RWPE1 (cell line): ENCODE data around the gene RGMB.

Experiments used
- CTCF ChIA-PET: fragments of 350-600 bp; sonication (Branson Sonifier 250); formaldehyde crosslinking; extraction: SDS; loops from one replicate; lab custom pipeline; 2021; lab: Yijun Ruan, JAX
- POLR2A ChIA-PET: fragments of 400-600 bp; formaldehyde crosslinking; extraction: SDS; loops from one replicate; lab custom pipeline; 2020; ENCODE audit warnings: antibody characterized with exemption; ENCODE audit not compliant: low non-redundant PET; lab: Yijun Ruan, JAX
- DNase-seq: peaks from one replicate; pipeline ENCODE4 v3.0.0; 2012; ENCODE audit warnings: low spot score
- H3K27ac ChIP-seq: fragments of 450-650 bp; 2 replicates; pipeline ENCODE4 v1.5.1; 2017
- CTCF ChIP-seq: fragments of 450-650 bp; conservative IDR thresholded peaks from 2 replicates; pipeline ENCODE4 v1.5.1; 2017; ENCODE audit warnings: low read depth, mild to moderate bottlenecking

Gene RGMB

GRCh38 chr5:98779264-98779877 is 5.9 kb downstream of the RGMB start:
- ChIA-PET CTCF (no interaction called here), POLR2A (no interaction called here)
- no peak for DNase-seq
- peak overlapping the region; percentile 22; the same call in 1 of the 2 replicates for H3K27ac ChIP-seq
- no peak for TF ChIP-seq CTCF

- ChIA-PET POLR2A (no interaction called here), CTCF (interaction anchor here (0.9 to 1.0 kb wide), 2 partner anchors 9 to 12 kb away, joined by 4 to 8 read pairs; no protein-coding TSS in a partner anchor)
- H3K27ac ChIP-seq = no peak overlapping the region
- no peak for DNase-seq
- no peak for TF ChIP-seq CTCF
These were observed 6.9 kb downstream of the RGMB start for GRCh38 chr5:98780390-98780789.

- ChIA-PET POLR2A (no interaction called here), CTCF (no interaction called here)
- TF ChIP-seq CTCF = no peak
- no peak overlapping the region for H3K27ac ChIP-seq
- DNase-seq = no peak
These were observed 8.1 kb downstream of the RGMB start for GRCh38 chr5:98781520-98781919.

GRCh38 chr5:98781964-98782363 is 8.5 kb downstream of the RGMB start:
- CTCF ChIA-PET = no interaction called here
- no peak overlapping the region for H3K27ac ChIP-seq
- POLR2A ChIA-PET = no interaction called here

GRCh38 chr5:98783051-98783649 is 9.7 kb downstream of the RGMB start:
- POLR2A ChIA-PET = no interaction called here

More at GRCh38 chr5:98781964-98782363, 8.5 kb downstream of the RGMB start:
- DNase-seq = no peak
- no peak for TF ChIP-seq CTCF

GRCh38 chr5:98784411-98784810 is 10.9 kb downstream of the RGMB start:
- CTCF ChIA-PET = interaction anchor here (0.6 to 1.1 kb wide), 3 partner anchors 16 to 1553 kb away, joined by 3 to 6 read pairs (median 3); no protein-coding TSS in a partner anchor
- DNase-seq = no peak
- POLR2A ChIA-PET = no interaction called here
- no peak overlapping the region for H3K27ac ChIP-seq
- TF ChIP-seq CTCF = no peak

More at GRCh38 chr5:98783051-98783649, 9.7 kb downstream of the RGMB start:
- peak overlapping the region; percentile 15; the same call in 1 of the 2 replicates for H3K27ac ChIP-seq
- CTCF ChIA-PET = interaction anchor here (0.6 to 0.7 kb wide), 2 partner anchors 261 to 1552 kb away, joined by 4 to 5 read pairs; no protein-coding TSS in a partner anchor
- no peak for DNase-seq
- TF ChIP-seq CTCF = no peak
